ENCODE data around the gene TRAPPC3.

GRCh38 chr1:36187800-36188593, 38.7 kb upstream of the TRAPPC3 start:
- TF ChIP-seq CTCF (IDR thresholded peaks at IDR 0.05 in 2 of 3, conservative IDR thresholded peaks at IDR 0.05 in 1 of 3; ENCODE audit: borderline replicate concordance in 1 of 3, insufficient read depth in 1 of 3, low read depth in 2 of 3, low read length in 2 of 3) (peak; percentile 90 to 94 (median 92)), EZH2phosphoT487 (IDR thresholded peaks at IDR 0.05; ENCODE audit: borderline replicate concordance) (no peak), EZH2 (IDR thresholded peaks at IDR 0.05) (no peak), JUND (IDR thresholded peaks at IDR 0.05) (no peak), POLR2A (IDR thresholded peaks at IDR 0.05; ENCODE audit: borderline replicate concordance, extremely low read depth, insufficient read depth, insufficient read length) (no peak), ATF3 (IDR thresholded peaks at IDR 0.05) (no peak), TCF7L2 (IDR thresholded peaks at IDR 0.05; ENCODE audit: borderline replicate concordance, extremely low read depth, insufficient read depth, insufficient read length) (no peak), RAD21 (IDR thresholded peaks at IDR 0.05; ENCODE audit: low read depth) (peak; percentile 99), POLR2AphosphoS5 (IDR thresholded peaks at IDR 0.05; ENCODE audit: low read depth, low read length) (0 out of 2 replicates have a peak, but pooled peaks have one; percentile 24), REST (IDR thresholded peaks at IDR 0.05; ENCODE audit: low read depth) (no peak)
